Endothelial cell (in vitro differentiated cells): ENCODE results near the gene PTPRJ. TPM values are rescaled to one million over a fixed set of nuclear protein-coding genes. Genes with fewer than 3 reads are reported as not detected.

Experiments
- DNase-seq: peaks from one replicate; pipeline ENCODE4 v3.0.0; 2021; ENCODE audit warnings: low spot score
- H3K27ac Mint-ChIP-seq: one replicate; pipeline ENCODE4 v1.8.0; 2021; ENCODE audit warnings: mixed read lengths, inconsistent platforms; ENCODE audit not compliant: unreplicated experiment
- H3K27me3 Mint-ChIP-seq: one replicate; pipeline ENCODE4 v1.8.0; 2021; ENCODE audit warnings: mild to moderate bottlenecking, moderate library complexity, mixed read lengths, inconsistent platforms; ENCODE audit not compliant: unreplicated experiment
- H3K36me3 Mint-ChIP-seq: one replicate; pipeline ENCODE4 v1.8.0; 2021; ENCODE audit warnings: mild to moderate bottlenecking, low read depth, mixed read lengths, inconsistent platforms; ENCODE audit not compliant: unreplicated experiment
- H3K4me1 Mint-ChIP-seq: one replicate; pipeline ENCODE4 v1.8.0; 2021; ENCODE audit warnings: mild to moderate bottlenecking, mixed read lengths, inconsistent platforms; ENCODE audit not compliant: unreplicated experiment
- H3K4me3 Mint-ChIP-seq: one replicate; pipeline ENCODE4 v1.8.0; 2021; ENCODE audit warnings: mild to moderate bottlenecking, mixed read lengths, inconsistent platforms; ENCODE audit not compliant: unreplicated experiment
- H3K9me3 Mint-ChIP-seq: one replicate; pipeline ENCODE4 v1.8.0; 2021; ENCODE audit warnings: mixed read lengths, inconsistent platforms; ENCODE audit not compliant: unreplicated experiment
- CTCF ChIP-seq: fragments of 200-600 bp; sonication (generic); IDR thresholded peaks from one replicate; pipeline ENCODE4 v1.5.0; 2021; ENCODE audit warnings: antibody characterized with exemption; ENCODE audit not compliant: unreplicated experiment
- microRNA-seq: library from miRNA; unstranded; fragments of <30 nt; microRNA quantifications from one replicate; pipeline ENCODE4, GENCODE V29; 2020; ENCODE audit not compliant: unreplicated experiment
- total RNA-seq: library from RNA; stranded (reverse); fragmentation: NEBNext Ultra II Directional; extraction: Animal tissue kit (Norgen Biotek cat#: 25700); gene quantifications from one replicate; pipeline ENCODE4 v1.2.1, GENCODE V29; 2021; ENCODE audit not compliant: unreplicated experiment

Gene PTPRJ
- total RNA-seq, 1 donor from 2014 or later: 1.6 TPM

GRCh38 chr11:48216510-48216909 lies 236.2 kb downstream of the PTPRJ start, which contains the start of gene OR4B1:
TSS of gene OR4B1 (plus strand) at chr11:48216810. CDS start at chr11:48216810, 0 bp downstream.
- no peak within 1 kb of the TSS for H3K27ac Mint-ChIP-seq
- H3K9me3 Mint-ChIP-seq: peaks cover 25% of the 10 kb centered on the region
- no peak within 1 kb of the TSS for H3K4me3 Mint-ChIP-seq
- no peaks in the 10 kb centered on the region for H3K4me1 Mint-ChIP-seq
- peaks cover 7% of the 10 kb centered on the region for H3K27me3 Mint-ChIP-seq
- no peak for TF ChIP-seq CTCF
- DNase-seq: no peak
- H3K36me3 Mint-ChIP-seq: peaks cover 11% of the 10 kb centered on the region

Small RNA genes lying within 50 kb of the gene (microRNA-seq; reads per million reads assigned to microRNA genes)
- gene MIR3161: not detected

Other genes with a start within 250 kb of the PTPRJ start
- gene FNBP4, start 213.2 kb upstream of the PTPRJ start, total RNA-seq: 78.3 TPM
- 30.2 TPM for gene NUP160, start 132.2 kb upstream of the PTPRJ start, total RNA-seq
- not detected for gene OR4B1, start 236.3 kb downstream of the PTPRJ start, total RNA-seq